Ovary (tissue), 3 donors: Measurements from ENCODE around the gene COL8A1.

Experiments used
- EP300 ChIP-seq: sonication (generic); formaldehyde crosslinking; IDR thresholded peaks from one replicate; pipeline ENCODE4 v1.6.1; 2017; ENCODE audit warnings: antibody characterized with exemption
- POLR2A ChIP-seq: fragments of 450-650 bp; IDR thresholded peaks from one replicate; pipeline ENCODE4 v1.6.1; 2017; ENCODE audit warnings: antibody characterized with exemption, mild to moderate bottlenecking, moderate library complexity
- TF ChIP-seq, protein P1 (sequence below), 3 donors: fragments of 450-650 bp in 2 of 3; fragments of 200-600 bp in 1 of 3; IDR thresholded peaks; one replicate each; pipeline versions ENCODE4 v1.5.1 to v1.8.0; 2016 to 2022; ENCODE audit warnings: antibody characterized with exemption in 3 of 3, mild to moderate bottlenecking in 1 of 3
- donor health status: DM: no; HTN: no; CAD: no.

DNA sequence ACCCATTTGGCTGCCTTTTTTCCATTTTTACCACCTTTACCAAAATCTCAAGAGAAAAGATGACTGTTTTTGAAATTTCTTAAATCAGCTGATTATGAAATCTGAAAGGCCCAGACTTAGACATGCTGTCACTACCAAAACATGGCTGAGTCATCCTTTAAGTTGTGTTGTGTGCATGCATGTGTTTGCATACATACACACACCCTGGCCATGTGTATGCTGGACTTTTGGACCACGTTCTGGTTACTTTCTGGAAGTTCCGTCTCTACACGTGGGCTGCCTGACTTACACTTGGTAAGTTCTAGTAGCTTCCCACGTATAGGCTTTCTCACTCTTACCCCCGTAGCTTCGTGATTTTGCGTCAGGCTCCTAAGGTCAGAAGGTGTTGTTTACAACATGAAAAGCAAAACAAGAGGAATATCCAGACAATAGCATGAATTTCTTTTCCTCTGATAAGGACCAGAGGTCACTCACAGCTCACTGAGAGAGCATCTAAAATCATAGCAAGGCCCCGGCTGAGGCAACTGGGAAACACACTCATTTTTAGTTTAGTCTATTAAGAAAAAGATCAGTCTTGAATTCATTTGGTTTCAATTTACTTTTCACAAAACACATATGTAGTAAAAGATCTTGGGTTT lies 62.4 kb downstream of the COL8A1 start:
- TF ChIP-seq, protein P1, sequence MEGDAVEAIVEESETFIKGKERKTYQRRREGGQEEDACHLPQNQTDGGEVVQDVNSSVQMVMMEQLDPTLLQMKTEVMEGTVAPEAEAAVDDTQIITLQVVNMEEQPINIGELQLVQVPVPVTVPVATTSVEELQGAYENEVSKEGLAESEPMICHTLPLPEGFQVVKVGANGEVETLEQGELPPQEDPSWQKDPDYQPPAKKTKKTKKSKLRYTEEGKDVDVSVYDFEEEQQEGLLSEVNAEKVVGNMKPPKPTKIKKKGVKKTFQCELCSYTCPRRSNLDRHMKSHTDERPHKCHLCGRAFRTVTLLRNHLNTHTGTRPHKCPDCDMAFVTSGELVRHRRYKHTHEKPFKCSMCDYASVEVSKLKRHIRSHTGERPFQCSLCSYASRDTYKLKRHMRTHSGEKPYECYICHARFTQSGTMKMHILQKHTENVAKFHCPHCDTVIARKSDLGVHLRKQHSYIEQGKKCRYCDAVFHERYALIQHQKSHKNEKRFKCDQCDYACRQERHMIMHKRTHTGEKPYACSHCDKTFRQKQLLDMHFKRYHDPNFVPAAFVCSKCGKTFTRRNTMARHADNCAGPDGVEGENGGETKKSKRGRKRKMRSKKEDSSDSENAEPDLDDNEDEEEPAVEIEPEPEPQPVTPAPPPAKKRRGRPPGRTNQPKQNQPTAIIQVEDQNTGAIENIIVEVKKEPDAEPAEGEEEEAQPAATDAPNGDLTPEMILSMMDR (IDR thresholded peaks at IDR 0.05) = no peak
- no peak for TF ChIP-seq POLR2A
- no peak for TF ChIP-seq EP300
